Measurements from ENCODE around the gene CMIP.

The CMIP gene

DNA sequence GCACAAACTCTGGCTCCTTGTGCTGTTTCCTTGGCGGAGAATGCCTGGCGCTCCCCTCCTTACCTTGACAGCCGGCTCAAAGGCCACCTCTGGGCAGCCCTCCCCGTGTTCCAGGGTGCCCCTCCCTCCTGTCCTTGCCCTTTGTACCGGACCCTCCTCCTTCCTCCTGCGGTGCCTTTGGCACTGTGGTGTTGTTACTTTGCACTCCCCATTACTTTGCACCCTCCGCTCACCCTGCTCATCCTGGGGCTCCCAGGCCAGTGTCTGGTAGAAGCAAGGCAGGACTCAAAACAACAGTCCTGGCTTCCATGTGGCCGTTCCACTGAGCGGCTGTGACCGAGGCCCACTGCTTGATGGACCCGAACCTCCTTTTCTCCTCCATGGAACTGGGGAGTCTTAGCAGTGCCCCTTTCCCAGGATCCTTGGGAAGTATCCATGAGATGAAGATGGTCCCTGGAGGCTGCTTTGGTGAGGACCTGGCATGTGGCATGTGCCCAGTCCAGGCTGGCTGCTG, 147.8 kb downstream of the CMIP start:
- DNase-seq: no peak

DNA sequence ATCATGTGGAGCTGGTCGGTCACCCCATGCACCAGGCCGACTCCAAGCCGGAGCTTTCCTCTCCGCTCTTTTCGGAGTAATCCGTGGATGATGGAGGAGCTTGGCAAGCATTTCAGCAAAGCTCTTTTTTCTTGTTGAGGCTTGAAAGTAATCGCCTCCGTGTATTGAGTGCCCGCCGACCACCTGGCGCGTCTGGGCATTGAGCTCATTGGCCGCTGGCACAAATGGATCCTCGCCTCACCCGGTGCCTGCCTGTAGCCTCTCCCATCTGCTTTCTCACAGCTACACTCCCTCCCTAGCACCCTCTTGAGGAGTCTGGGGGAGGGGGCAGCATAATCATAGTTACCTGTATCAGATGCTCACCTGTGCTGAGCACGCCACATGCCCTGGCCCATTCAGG, 148.9 kb downstream of the CMIP start:
- no peak for DNase-seq

DNA sequence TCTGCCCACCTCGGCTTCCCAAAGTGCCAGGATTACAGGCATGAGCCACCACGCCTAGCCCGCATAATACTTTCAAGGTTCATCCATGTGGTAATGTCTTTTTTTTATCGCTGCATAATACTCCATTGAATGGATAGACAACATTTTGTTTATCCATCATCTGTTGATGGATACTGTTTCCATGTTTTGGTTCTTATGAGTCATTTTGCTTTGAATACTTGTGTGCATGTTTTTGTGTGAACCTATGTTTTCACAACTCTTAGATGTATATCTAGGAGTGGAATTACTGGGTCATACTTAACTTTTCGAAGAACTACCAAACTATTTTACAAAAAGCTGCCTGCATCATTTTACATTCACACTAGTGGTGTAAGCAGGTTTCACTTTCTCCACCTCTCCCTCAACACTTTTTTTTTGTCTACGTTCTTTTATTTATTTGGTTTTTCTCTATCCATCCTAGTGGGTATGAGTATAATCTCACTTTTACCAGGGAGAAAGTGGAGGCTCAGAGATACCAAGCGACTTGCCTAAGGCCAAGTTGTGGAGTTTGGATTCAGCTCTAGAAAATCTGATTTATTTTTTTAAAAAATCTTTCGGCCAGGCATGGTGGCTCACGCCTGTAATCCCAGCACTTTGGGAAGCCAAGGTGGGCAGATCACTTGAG, 151.2 kb downstream of the CMIP start:
- DNase-seq: no peak

DNA sequence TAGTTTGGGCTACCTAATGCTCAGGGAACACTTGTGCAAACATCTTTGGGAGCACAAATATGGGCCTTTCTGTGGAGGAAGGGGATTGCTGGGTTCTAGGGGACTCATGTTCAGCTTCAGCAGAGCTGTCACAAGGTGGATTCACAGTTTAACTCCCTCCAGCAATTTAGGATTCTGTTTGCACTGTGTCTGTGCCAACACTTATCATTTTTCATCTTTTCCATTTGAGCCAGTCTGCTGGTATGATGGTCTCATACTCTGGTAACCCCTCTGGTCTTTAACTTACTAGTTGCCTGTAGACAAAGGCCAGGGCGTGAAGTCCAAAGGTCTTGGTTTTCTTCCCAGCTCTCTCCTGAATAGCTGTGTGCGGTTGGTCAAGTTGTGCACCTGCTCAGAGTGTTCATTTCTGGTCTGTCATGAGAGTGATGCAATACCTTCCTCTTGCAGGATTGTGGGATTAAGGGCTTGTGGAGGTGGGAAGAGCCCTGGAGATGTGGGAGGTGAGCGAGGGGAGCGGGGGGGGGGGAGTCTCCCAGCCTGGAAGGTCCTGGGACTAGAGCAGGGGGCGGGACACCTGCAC, 152.6 kb downstream of the CMIP start:
- DNase-seq: no peak

DNA sequence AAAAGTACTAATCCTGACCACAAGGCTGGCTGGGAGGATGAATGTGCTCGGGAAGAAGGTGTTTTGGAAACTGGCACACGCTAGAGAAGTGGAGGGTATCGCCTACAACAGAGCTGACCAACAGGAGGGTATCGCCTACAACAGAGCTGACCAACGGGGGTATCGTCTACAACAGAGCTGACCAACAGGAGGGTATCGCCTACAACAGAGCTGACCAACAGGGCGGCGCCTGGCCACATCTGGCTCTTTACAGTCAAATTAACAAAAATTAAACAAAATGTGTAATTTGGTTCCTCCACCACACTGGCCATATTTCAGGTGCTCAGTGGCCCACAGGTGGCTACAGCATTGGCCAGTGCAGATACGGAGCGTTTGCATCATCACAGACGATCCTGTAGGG, 153.5 kb downstream of the CMIP start:
- no peak for DNase-seq

DNA sequence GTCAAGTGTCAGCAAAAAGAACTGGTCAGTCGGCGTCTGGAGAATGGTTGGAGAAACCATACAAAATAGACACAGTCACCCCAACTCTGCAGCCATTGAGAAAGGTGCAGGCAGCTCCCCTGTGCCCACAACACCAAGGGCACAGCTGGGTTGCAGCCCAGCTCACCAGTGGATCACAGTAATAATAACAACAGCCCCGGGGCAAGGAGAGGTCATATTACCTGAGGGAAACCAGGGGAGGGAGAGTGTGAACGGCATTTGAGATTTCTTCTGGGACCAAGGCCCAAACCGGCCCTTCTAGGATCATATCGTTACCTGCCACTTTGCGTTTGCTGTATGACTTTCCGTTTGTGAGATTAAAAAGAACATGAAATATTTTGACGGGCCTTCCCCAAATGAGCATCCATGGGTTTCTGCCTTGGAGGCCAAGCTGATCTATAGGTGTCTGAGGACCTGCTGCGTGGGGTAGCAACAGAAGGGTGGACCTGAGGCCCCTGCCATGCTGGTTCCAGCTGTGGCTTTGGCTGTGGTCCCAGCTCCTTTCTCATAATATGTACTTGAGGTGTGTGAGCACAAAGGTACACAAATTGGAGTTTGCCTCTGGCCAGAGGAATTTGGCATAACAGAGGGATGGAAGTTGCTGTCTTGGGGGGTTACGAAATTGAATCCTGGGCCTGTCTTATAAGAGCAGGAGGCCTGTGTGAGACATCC, 154.6 kb downstream of the CMIP start:
- no peak for DNase-seq

DNA sequence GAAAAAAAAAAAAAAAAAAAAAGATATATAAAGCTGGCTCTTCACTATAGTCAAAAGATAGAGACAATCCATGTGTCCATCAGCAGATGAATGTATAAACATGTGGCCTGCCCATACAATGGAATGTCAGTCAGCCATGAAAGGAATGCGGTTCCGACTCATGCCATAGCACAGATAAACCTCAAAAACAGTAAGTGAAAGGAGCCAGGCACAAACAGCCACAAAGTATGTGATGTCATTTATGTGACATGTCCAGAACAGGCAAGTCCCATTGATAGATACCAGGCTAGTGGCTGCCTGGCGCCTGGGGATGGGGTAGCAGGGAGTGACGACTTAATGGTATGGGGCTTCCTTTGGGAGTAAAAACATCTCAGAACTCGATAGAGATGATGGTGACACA, 155.7 kb downstream of the CMIP start:
- DNase-seq: no peak

DNA sequence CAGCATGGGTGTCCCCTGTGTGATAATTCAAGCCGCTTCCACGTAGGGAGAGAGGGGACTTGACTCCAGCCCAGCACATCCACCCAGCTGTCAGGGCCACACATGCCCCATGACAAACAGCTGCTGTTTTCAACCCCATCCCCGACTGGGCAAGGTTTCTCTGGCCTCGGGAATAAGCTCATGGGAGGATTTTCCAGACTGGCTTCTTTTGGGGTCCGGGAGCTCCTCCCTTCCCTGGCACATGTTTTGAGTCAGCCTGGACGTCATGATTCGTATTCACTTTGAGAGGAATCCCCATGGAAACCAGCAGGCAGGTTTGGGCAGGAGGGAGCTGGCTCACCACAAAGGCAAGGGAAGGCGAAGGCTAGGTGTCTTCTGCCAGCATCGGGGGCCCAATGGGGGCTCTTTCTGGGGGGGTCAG, 156.4 kb downstream of the CMIP start:
- DNase-seq: no peak

DNA sequence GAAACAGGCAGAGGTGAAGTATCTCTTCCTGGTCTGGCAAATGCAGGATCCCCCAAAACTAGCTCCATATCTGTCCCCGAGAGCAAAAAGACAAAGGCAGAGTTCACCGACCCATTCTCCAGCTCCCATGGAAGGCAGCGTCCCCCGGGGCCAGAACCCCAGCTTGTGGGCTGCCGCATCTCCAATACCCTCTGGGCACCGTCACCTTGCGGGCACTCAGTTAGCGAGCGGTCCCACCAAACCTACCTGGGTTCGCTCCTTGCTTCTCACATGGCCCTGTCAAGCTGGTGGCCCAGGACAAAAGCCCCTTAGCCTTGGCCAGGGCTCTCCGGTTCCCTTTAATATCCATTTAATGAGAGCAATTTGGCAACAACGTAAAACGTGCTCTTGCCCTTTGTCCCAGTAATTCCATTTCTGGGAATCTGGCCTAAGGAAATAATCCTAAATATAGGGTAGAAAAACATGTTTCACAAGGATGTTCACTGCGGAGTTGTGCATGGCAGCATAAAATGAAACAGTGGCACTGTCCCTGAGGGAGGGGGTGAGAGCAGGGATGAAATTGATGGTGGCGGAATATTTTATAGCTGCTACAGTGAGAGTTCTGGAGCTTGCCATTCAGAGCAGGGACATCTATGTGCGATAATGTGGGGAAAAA, 157.1 kb downstream of the CMIP start:
- DNase-seq: no peak

DNA sequence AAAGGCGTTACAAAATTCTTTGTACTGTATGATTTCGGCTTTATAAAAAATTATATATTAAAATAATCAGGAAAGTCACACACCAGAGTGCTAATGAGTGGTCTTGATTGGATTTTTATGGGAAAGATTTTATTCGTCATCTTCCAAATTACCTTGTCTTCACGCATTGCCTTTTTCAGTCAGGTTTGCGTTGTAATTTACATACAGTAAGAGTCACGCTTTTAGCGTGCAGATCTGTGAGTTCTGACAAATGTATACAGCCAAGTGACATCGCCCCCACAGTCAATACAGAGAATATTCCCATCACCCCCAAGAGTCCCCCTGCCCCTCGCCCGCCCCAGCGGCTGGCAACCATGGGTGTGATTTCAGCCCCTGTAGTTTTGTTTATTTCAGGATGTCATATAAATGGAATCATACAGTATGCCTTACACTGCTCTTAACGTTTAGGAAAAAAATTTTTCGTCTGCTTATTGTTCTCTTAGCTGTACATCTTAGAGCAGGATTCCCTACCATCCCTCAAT, 157.7 kb downstream of the CMIP start:
- no peak for DNase-seq

DNA sequence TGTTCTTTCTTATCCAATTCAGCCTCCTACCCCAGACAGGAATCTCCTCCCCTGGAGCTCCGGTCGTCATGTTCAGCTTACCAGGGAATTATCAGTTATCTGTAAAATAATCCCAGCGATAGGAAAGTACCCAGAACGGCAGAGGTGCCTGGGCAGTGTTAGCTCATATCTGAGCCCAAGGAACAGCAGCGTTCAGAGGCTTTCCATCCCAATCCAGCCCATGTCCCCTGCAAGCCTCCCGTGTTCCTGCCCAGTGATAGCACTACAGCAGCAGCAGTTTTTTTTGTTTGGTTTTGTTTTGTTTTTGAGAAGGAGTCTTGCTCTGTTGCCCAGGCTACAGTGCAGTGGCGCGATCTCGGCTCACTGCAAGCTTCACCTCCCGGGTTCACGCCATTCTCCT, 158.2 kb downstream of the CMIP start:
- no peak for DNase-seq

DNA sequence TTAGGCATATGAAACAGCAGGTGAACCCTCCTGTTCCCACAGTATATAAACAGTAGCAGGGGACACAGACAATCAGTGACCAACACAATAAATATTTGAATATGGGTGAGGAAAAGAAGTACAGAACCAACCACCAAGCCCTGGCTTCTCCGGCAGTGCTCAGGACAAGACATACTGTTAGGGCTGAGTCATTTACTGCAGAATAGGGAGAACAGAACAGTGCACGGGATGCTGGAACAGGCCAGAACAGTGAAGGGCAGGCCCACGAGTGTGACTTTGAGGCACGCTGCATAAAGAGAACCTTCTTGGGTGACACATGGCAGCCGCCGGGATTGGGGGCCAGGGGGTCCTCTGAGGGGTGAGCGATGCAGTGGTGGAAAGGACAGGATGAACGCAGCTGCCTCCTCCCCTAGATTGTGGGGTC, 160.4 kb downstream of the CMIP start:
- DNase-seq: no peak

DNA sequence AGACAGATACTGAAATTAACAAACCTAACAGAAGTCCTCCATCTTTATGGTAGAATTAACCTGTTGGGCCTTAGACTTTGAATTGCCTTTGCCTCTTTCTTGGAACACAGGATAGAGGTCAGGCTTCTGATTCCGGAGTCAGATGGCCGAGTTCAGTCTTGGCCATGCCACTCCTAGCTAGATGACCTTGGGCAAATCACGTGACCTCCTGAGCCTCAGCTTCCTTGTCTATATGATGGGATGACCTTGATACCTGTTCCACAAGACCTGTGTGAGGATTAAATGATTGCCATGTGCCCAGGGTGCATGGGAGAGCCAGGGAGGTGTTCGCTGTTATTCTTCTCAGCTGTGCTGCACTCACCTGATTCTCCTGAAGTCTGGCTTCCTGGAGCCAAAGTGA, 161.4 kb downstream of the CMIP start:
- no peak for DNase-seq

DNA sequence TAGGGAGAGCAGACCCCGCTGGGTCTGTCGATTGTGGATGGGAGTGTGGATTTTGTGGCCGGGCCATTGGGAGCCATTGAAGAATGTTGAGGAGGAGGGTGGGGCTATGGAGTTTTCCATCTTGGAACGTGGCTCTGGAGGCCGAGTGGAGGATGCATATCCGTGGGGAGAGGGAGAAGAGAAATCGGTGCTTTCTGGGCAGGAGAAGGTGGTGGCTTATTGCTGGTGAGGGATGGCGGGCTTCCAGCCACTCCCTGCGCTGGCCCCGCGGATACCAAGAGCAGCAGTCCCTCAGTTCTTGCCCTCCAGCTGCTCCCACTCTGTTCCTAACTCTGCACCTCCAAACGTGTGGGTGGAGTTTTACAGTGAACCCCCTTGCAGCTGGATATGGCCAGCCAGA, 162.4 kb downstream of the CMIP start:
- no peak for DNase-seq

DNA sequence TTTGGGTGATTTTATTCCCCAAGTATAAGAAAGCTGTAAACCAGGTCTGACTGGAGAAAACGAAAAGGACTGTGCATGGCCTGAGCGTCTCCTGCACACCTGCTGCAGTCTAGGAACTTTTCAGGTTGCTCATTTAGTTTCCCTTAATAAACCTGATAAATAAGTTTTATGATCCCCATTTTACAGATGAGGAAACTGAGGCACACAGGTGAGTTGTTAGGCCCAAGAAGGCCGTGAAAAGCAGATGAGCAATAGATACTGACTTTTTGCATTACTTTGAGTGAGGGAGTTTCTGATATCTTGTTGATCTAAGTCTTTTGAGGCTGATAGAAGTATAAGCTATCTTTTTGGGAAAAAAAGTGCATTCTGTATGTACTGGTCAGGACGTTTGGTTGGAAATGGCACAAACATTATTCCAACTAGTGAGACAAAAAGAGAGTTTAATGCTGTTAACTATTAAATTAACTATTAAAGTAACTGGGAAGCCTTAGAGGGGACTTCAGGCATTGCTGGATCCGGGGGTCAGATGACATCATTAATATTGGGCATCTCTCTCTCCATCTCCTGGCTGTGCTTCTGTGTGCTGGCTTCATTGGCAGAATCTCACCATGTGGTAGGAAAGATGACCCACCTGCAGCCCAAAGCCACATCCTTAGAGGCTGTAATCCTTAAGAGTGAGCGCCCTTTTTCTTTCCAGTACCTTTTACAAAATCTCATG, 163.4 kb downstream of the CMIP start:
- no peak for DNase-seq

DNA sequence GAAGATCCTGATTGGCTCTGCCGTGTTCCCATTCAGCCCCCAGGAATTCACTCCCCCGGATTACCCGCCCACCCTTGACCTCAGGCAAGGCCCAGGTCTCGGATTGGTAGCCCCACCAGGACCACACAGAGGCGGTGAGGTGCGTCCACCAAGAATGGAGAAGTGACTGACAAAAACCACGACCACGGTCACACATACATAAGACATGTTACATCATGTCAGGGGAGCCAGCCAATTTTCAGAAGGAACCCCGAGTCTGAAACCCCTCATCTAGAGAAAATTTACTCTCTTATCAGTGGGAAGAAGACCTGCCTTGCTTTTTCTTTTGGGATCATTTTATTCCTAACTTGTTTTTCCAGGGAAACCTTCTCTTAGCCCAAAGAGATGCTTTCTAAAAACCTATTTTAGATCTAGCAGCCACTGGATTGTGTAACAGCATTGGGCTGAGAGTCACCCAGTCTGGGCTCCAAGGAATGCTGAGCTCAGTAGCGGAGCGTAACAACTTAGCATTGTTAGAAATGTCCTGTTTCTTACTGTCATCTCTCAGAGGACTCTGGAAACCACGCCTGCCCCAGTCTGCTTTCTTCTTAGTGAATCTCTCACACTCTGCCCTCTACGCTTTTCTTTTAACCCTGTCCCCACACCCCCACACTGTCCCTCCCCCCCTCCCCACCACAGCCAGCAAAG, 164.1 kb downstream of the CMIP start:
- no peak for DNase-seq

DNA sequence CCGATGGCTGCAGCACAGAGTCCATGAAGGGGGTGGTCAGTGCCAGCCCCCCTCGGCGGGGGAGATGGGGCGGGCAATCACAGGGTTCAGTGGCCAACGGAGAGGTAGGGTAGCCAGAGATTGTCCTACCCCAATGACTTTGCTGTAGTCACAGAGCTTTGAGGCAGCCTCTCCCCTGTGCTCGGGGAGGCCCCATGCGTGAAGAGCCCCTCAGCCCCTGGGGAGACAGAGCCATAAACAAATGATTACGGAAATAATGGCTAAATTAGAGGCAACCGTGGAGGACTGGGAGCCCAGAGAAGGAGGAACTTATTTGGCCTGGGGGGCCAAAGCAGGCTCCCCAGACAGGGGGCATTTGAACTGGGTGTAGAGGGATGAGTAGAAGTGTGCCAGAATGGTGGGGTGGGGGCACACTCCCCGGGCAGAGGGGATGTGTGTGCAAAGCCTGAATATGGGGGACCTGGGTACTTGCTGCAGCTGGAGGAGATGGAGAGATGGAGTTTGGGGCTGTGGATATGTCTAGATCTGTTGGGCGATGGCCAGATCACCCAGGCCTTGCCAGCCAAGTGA, 164.8 kb downstream of the CMIP start:
- DNase-seq: no peak

DNA sequence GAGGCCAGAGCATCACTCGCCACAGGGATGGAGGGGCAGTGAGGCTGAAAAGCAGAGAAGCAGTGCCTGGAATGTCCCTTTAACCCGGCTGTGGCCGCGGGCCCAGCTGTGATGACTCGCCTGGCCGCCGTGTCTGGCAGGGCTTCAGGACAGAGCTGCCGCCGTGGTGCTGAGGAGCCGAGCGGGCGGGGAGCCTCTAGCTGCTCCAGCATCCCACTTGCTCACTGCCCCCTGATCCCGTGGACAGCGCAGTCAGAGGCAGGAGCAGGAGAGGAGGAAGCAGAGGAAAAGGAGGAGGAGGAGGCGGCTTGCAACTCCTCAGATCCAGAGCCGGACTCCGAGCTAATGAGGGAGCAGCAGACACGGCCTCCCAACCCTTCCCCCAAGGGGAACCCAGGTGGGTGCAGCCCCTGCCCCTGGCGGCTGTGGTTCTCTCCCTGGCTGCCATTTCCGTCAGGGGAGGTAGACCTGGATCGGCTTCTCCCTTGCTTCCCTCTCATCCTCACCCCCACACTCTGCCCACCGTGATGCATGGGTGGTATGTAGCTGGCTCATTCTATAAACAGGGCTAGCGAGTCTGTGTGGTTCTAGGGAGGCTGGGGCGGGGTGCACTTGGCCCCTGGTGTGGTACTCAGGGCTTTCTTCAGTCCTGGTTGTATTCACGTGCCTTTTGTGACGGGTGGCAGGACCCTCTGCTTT, 165.7 kb downstream of the CMIP start:
- DNase-seq: no peak

DNA sequence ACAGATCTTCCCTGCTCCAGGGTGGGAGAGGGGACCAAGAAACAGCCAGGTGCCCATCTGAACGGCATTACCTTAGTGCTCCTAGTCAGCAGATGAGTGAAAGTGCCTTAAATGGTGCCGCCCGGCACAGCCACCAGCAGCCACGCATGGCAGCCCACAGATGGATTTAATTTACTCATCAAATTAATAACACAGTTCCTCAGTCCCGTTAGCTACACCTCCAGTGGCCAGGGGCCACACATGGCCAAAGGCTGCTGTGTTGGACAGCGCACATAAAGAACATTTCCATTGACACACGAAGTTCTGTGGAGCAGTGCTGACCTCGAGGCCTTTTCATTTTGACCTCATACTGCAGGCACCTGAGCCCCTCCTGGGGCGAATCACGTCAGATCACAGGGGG, 166.3 kb downstream of the CMIP start:
- no peak for DNase-seq

DNA sequence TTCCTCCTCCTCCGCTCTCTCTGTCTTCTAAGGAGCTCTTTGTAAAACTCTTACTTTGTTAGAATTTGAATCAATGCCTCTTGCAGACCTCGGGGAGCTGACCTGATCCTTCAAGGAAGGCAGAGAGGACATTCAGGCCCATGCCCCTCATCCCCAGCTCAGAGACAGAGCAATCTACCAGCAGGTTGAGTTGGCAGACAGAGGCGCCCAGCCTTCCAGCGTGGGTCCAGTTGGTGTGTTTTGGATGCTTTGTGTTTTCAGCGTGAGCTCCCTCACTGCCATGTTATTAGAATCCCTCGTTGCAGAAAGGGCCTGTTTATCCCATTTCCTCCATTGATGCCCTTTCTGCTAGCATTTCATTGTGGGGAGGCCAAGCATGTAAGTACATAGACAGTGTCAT, 167.1 kb downstream of the CMIP start:
- no peak for DNase-seq
